Hematopoietic multipotent progenitor cell treated with erythropoietin and hydrocortisone succinate and interleukin-3 and kit ligand, for 8 days (in vitro differentiated cells): ENCODE data around the gene CALHM1.
"Not testable (repeated sequence)": the region's sequence is repeated elsewhere in the genome, so short reads cannot be mapped to it uniquely, and the experiment has no call there.

ENCODE experiments used
- DNase-seq: peaks from one replicate; pipeline ENCODE4 v3.0.0-alpha.2; 2015

Gene CALHM1

GRCh38 chr10:103428989-103429643 lies 29.6 kb downstream of the CALHM1 start:
- DNase-seq, result no peak

- no peak for DNase-seq
These were observed 30.8 kb downstream of the CALHM1 start for GRCh38 chr10:103427866-103428265.

- no peak for DNase-seq
These were observed 35.0 kb downstream of the CALHM1 start for GRCh38 chr10:103423748-103424147.

- DNase-seq, result no peak
These were observed 39.6 kb downstream of the CALHM1 start for GRCh38 chr10:103419101-103419500.

GRCh38 chr10:103417601-103418000 lies 41.1 kb downstream of the CALHM1 start:
- DNase-seq, result no peak

DNA sequence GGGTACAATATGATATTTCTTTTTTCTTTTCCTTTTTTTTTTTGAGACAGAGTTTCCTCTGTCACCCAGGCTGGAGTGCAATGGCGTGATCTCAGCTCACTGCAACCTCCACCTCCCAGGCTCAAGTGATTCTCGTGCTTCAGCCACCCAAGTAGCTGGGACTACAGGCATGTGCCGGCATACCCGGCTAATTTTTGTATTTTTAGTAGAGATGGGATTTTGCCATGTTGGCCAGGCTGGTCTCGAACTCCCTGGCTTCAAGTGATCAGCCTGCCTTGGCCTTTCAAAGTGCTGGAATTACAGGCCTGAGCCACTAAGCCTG lies 41.6 kb downstream of the CALHM1 start:
- not testable (repeated sequence) for DNase-seq

DNA sequence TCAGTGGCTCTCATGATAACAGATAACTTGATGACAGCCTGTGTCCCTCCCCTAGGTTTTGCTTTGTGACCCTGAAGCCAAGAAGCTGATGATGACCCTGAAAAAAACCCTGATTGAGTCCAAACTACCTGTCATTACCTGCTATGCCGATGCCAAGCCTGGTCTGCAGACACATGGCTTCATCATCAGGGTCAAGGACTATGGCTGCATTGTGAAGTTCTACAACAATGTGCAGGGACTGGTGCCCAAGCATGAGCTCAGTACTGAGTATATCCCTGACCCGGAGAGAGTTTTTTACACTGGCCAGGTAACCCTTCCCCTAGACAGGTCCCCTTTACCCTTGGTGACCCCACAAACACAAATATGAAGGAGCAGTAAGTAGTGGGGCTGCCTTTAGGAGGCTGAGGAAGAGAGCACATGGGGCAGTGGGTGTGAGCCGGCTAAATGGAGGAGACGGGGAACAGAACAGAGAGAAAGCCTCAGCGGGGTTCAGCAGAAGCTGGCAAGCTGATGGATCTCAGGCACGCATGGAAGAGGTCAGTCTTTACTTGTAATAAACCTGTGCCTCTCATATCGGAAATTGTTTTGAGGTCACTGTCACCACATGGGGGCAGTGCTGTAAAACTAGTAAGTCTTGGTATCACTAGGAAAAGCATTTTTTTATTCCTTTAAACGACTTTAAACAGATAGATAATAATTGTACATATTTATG lies 42.1 kb downstream of the CALHM1 start:
- DNase-seq, result peak; percentile 76

- DNase-seq, result no peak
These were observed 43.1 kb downstream of the CALHM1 start for GRCh38 chr10:103415581-103415980.

DNA sequence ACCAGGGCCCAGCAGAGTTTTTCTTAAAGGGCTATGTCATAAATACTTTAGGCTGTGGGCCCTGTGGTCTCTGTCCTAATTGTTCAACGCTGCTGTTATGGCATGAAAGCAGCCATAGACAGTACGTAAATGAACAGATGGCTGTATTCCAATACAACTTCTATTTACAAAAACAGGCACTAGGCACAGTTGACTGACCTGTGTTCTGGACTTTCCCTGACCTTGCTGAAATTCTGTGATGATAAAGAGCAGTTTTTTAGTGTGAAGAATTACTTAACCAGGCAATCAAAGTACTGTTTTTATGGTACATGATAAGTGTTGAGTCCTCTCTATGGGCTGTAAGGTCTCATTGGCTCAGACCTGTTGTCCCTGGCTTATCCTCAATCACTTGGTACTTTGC lies 45.1 kb downstream of the CALHM1 start:
- no peak for DNase-seq
